Dermis blood vessel endothelial cell (primary cell): ENCODE data around the gene ZXDC. TPM values are rescaled to one million over a fixed set of nuclear protein-coding genes. Genes with fewer than 3 reads are reported as not detected.
A peak's percentile ranks its signal among the peaks of the same experiment; 100 is the strongest.

Source experiments
- DNase-seq: peaks from one replicate; pipeline ENCODE4 v3.0.0; 2010
- total RNA-seq: library from RNA; depleted of rRNA; stranded (reverse); fragments of >200 nt; gene quantifications from 2 replicates; pipeline ENCODE4 v1.2.3, GENCODE V29; 2014

The ZXDC gene
- total RNA-seq, 1 donor from 2014 or later: 22.8 TPM

GRCh38 chr3:126450219-126450618 is 25.5 kb downstream of the ZXDC start:
- DNase-seq: no peak

GRCh38 chr3:126449621-126450051 is 26.1 kb downstream of the ZXDC start:
- no peak for DNase-seq

- DNase-seq: no peak
These were observed 26.9 kb downstream of the ZXDC start for GRCh38 chr3:126448893-126449180.

GRCh38 chr3:126448136-126448892 is 27.4 kb downstream of the ZXDC start:
- DNase-seq: no peak

- DNase-seq: no peak
These were observed 28.1 kb downstream of the ZXDC start for GRCh38 chr3:126447456-126448106.

GRCh38 chr3:126446791-126447190 is 28.9 kb downstream of the ZXDC start:
- no peak for DNase-seq

- no peak for DNase-seq
These were observed 29.4 kb downstream of the ZXDC start for GRCh38 chr3:126446301-126446700.

GRCh38 chr3:126445506-126445905 is 30.2 kb downstream of the ZXDC start:
- DNase-seq: no peak

- no peak for DNase-seq
These were observed 32.8 kb downstream of the ZXDC start for GRCh38 chr3:126442856-126443242.

- DNase-seq: peak; percentile 13
These were observed 33.4 kb downstream of the ZXDC start for GRCh38 chr3:126442094-126442855.

- no peak for DNase-seq
These were observed 34.3 kb downstream of the ZXDC start for GRCh38 chr3:126441256-126441880.

GRCh38 chr3:126440709-126440995 is 35.0 kb downstream of the ZXDC start:
- no peak for DNase-seq

GRCh38 chr3:126439968-126440708 is 35.6 kb downstream of the ZXDC start:
- no peak for DNase-seq

GRCh38 chr3:126439346-126439967 is 36.2 kb downstream of the ZXDC start:
- DNase-seq: no peak

- no peak for DNase-seq
These were observed 36.9 kb downstream of the ZXDC start for GRCh38 chr3:126438746-126439145.

GRCh38 chr3:126438186-126438585 is 37.5 kb downstream of the ZXDC start:
- DNase-seq: no peak

- no peak for DNase-seq
These were observed 38.6 kb downstream of the ZXDC start for GRCh38 chr3:126436826-126437717.

- no peak for DNase-seq
These were observed 40.0 kb downstream of the ZXDC start for GRCh38 chr3:126435456-126436315.

- DNase-seq: no peak
These were observed 40.7 kb downstream of the ZXDC start for GRCh38 chr3:126434931-126435411.

- no peak for DNase-seq
These were observed 41.5 kb downstream of the ZXDC start for GRCh38 chr3:126434264-126434590.
